GM19468 (cell line): ENCODE data around the gene HOXA4.

Experiments used
- ATAC-seq: cut with Tn5 transposase; IDR thresholded peaks from one replicate; pipeline ENCODE4 v1.9.1; 2021; ENCODE audit warnings: mild to moderate bottlenecking, moderate library complexity, moderate number of reproducible peaks; ENCODE audit not compliant: unreplicated experiment; ENCODE audit errors: extremely low read depth

HOXA4 gene

GRCh38 chr7:27097686-27098577, 32.6 kb downstream of the HOXA4 start:
- ATAC-seq: no peak

- ATAC-seq: no peak
Measured at GRCh38 chr7:27096768-27097514, 33.6 kb downstream of the HOXA4 start.

GRCh38 chr7:27095897-27096767, 34.4 kb downstream of the HOXA4 start, which contains the start of gene HOXA1:
Gene HOXA1 (minus strand): TSS chr7:27096000. CDS start chr7:27095912, 88 bp downstream.
- ATAC-seq: peak; percentile 74

GRCh38 chr7:27095050-27095896, 35.3 kb downstream of the HOXA4 start:
- ATAC-seq: no peak

- ATAC-seq: no peak
Measured at GRCh38 chr7:27094304-27095049, 36.1 kb downstream of the HOXA4 start.

- ATAC-seq: no peak
Measured at GRCh38 chr7:27093184-27093895, 37.2 kb downstream of the HOXA4 start.

- no peak for ATAC-seq
Measured at GRCh38 chr7:27092819-27093110, 37.8 kb downstream of the HOXA4 start.

- ATAC-seq: no peak
Measured at GRCh38 chr7:27091941-27092818, 38.4 kb downstream of the HOXA4 start.

GRCh38 chr7:27091105-27091504, 39.5 kb downstream of the HOXA4 start:
- ATAC-seq: no peak

- ATAC-seq: no peak
Measured at GRCh38 chr7:27088002-27088922, 42.3 kb downstream of the HOXA4 start.

- no peak for ATAC-seq
Measured at GRCh38 chr7:27083646-27084045, 46.9 kb downstream of the HOXA4 start.

GRCh38 chr7:27082171-27082570, 48.4 kb downstream of the HOXA4 start:
- no peak for ATAC-seq

GRCh38 chr7:27080844-27081436, 49.6 kb downstream of the HOXA4 start:
- no peak for ATAC-seq

- no peak for ATAC-seq
Measured at GRCh38 chr7:27079234-27079975, 51.2 kb downstream of the HOXA4 start.

- no peak for ATAC-seq
Measured at GRCh38 chr7:27078616-27079233, 51.8 kb downstream of the HOXA4 start.
